SK-N-DZ (cell line): ENCODE measurements around the gene AHI1. TPM values are rescaled to one million over a fixed set of nuclear protein-coding genes. Genes with fewer than 3 reads are reported as not detected.

ENCODE experiments used
- DNase-seq: peaks from one replicate; pipeline ENCODE4 v3.0.0-alpha.2; 2015; ENCODE audit warnings: low spot score
- polyA plus RNA-seq, 2 experiments: library from polyadenylated mRNA; depleted of rRNA; stranded (reverse); fragments of >200 nt; gene quantifications; 2 replicates each; pipeline ENCODE4 v1.2.3, GENCODE V29; 2014

Gene AHI1
- 7.4 and 12.5 TPM in 2 replicates for polyA plus RNA-seq (2014; cell fraction: cytosol; rRNA removed)
- 32.3 and 36.8 TPM in 2 replicates for polyA plus RNA-seq (2014; cell fraction: nucleus; rRNA removed)

- DNase-seq: peak; percentile 94
These were observed at the start of gene AHI1 for GRCh38 chr6:135497412-135498184. AHI1 (minus strand) TSS chr6:135497740; CDS start chr6:135492237, 5,503 bp downstream.

- no peak for DNase-seq
These were observed 49.3 kb upstream of the AHI1 start for GRCh38 chr6:135546680-135547418.

DNA sequence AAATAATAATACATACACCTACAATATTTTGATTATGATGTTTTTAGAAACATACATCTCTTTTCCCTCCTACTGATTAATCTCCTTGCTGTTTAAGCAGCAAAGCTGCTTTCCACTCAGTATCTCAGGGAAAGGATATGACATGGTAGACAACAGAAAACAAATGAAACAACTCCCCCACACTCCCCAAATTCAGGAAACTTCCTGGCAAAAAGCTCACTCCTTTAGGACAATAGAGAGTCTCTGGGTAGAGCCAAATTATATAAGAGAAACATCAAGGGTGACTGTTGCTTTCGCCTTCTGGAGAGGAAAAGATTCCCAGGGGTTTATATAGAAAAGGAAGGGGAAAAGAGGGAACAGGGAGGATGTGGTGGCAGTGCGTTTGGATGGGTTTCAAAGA lies 48.7 kb upstream of the AHI1 start:
- no peak for DNase-seq

- no peak for DNase-seq
These were observed 42.8 kb upstream of the AHI1 start for GRCh38 chr6:135540207-135540840.

DNA sequence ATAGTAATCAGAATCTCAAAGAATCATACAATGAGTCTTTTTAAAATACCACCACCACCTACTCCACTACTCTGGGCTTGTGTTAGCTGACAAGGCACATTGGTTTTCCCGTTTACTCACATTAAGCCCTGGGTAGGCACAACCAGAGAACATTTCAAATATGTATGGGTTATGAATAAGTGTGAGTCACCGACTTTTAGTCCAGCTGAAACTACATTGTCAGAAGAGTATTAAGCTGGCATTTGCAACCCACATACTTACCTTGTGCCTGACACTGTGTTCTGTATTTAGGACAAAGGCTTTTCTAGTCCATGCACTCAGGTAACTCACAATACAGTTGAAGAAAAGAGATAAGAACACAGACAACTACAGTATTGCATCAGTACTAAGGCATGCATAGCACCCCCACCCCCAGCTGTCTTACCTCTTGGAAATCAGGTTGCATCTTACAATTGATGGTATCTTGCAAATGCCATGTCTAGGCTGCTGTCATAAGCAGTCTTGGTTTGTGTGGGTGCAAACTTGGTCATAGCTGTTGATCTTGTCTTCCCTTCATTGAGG lies 40.3 kb upstream of the AHI1 start:
- no peak for DNase-seq

GRCh38 chr6:135535989-135536414 lies 38.5 kb upstream of the AHI1 start:
- DNase-seq: peak; percentile 50

DNA sequence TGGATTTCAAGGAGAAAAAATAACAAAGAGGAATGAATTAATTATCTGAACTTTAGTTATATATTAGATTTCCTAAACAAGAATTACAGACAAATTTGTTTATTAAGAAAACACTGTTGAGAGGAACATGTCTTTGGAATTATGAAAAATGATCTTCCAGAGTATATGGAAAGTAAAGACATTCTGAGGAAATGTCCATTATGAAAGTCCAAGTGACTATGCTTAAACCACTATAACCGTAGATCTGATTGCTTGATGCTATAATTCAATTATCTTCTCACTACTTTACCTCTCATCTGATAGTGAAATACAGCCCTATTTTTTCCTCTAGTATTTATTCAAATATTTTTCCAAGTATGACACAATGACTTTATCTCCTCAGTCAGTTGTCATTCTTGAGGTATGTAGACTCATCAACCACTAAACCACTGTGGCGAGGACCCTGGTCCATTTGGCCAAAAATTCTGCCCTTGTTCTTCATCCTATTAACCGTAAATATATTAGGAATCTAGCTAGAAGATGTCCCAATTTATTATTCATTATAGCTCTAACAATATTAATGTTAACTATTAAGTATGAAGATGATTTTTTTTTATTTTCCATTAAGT lies 37.3 kb upstream of the AHI1 start:
- no peak for DNase-seq

DNA sequence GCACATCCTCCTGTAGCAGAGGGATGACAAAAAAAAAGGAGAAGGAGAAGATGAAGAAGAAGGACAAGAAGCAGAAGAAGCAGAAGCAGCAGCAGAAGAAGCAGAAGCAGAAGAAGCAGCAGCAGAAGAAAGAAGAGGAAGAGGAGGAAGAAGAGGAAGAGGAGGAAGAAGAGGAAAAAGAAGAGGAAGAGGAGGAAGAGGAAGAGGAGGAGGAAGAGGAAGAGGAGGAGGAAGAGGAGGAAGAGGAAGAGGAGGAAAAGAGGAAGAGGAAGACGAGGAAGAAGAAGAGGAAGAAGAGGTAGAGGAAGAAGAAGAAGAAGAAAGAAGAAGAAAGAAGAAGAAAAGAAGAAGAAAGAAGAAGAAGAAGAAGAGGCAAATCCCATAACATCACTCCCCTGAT lies 35.0 kb upstream of the AHI1 start:
- no peak for DNase-seq

- DNase-seq: no peak
These were observed 34.5 kb upstream of the AHI1 start for GRCh38 chr6:135531954-135532490.

DNA sequence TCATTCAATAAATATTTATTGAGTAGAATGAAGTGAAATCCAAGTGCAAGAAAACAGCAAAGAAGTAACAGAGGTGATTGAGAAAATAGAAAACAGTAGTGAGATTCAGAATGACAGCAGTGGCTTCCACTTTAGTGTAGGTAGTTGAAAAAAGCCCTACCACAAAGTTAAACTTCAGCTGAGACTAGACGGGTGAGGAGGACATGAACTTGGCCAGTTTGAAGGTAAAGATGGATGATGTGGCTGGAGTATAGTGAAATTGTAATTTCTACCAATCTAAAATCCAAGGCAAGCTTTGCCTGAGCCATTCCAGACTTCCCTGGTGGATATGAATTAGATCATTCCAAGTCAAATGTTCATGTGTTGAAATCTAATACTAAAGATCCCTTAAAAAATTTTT lies 32.6 kb upstream of the AHI1 start:
- no peak for DNase-seq

GRCh38 chr6:135527960-135528249 lies 30.4 kb upstream of the AHI1 start:
- DNase-seq: no peak

- no peak for DNase-seq
These were observed 29.8 kb upstream of the AHI1 start for GRCh38 chr6:135527116-135527959.

GRCh38 chr6:135525594-135525993 lies 28.1 kb upstream of the AHI1 start:
- DNase-seq: no peak

DNA sequence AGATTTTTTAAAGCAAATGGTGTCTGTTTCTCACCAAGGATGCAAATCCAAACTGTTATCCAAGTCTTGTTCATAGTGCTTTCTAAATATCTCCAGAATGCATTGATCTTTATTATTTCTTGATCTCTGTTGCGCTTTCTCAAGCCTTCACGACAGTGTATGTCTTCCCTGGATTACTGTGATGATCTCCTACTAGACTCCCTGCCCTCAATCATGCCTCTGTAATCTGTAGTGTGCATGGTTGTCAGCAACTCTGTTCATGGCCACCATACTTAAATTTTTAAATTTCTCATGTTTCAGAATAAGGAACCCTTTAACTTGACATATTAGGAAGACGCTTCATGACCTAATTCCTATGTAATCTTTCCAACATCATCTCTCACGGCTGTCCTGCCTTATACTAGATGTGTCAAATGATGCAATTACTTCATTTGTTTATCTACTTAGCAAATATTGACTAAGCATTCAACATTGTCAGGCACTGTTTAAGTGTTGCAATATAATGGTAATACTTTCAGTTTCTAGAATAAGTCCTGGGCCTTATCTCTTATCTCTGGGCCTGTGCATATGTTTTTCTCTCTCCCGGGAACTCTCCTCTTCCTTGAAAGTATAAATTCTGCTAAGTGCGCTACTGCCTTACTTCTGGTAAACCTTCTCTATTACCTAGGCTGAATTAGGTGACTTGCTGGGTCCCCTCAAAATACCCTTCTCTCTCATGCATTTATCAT lies 25.6 kb upstream of the AHI1 start:
- DNase-seq: no peak

DNA sequence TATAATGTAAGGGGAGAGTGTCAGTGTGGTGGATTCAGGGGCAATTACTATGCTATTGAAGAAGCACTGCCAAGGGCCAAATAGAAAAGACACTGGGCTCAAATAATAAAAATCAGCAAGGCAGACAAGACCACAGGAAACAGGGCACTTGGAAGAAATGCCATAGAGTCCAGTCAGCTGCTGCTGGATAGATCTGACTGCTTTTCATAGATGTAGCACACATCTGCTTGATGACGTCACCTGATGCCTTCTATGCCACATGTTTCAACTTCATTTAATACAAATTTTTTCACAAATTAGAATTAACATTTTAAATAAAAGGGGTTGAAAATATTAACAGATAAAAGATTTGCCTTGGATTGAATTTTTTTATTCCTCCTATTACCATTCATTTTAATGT lies 23.9 kb upstream of the AHI1 start:
- no peak for DNase-seq

GRCh38 chr6:135520781-135521180 lies 23.2 kb upstream of the AHI1 start:
- no peak for DNase-seq

DNA sequence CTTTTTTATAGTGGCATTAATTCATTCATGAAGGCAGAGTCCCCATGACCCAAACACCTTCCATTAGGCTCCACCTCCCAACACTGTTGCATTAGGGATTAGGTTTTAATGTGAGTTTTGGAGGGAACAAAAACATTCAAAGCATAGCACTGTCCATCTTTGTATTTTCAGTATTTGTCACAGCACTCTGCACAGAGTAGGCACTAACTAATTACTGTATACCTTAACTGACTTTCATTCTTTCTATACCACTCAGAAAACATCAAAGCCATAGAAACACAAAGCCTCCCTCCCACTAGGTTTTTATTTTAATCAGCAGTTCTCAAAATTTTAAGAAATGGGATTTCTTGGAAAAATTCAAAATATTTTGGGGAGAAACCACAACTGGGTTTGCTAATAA lies 21.8 kb upstream of the AHI1 start:
- DNase-seq: no peak

GRCh38 chr6:135517527-135517926 lies 20.0 kb upstream of the AHI1 start:
- DNase-seq: no peak

DNA sequence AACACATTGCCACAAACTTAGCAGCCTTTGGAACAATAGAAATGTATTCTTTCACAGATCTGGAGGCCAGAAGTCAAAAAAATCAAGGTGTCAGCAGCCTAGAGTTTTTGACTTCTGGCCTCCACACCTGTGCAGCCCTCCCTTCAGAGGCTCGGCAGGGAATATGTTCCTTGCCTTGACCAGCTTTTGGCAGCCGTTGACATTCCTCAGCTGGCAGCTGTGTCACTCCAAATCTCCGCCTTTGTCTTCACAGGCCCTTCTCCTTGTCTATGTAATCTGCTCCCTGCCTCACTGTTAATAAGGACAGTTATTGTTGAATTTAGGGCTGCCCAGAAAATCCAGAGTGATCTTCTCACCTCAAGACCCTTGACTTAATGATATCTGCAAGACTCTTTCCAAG lies 17.2 kb upstream of the AHI1 start:
- no peak for DNase-seq
